Activated naive CD4-positive, alpha-beta T cell treated with anti-CD3 and anti-CD28 coated beads, Interleukin-2, amount 50 U/mL, for 16 hours (primary cell): ENCODE measurements around the gene SORCS1.

Experiments
- DNase-seq: peaks from one replicate; pipeline ENCODE4 v3.0.0-alpha.2; 2020

SORCS1 gene

GRCh38 chr10:107163881-107164861 lies at the start of gene SORCS1:
Gene SORCS1, minus strand, starts transcription at chr10:107164706.
- no peak for DNase-seq

GRCh38 chr10:107214261-107214660 lies 49.8 kb upstream of the SORCS1 start:
- no peak for DNase-seq

GRCh38 chr10:107213861-107214260 lies 49.4 kb upstream of the SORCS1 start:
- no peak for DNase-seq

GRCh38 chr10:107206833-107207232 lies 42.3 kb upstream of the SORCS1 start:
- DNase-seq = no peak

- no peak for DNase-seq
These were observed 5.0 kb upstream of the SORCS1 start for GRCh38 chr10:107169516-107169915.

GRCh38 chr10:107168738-107169137 lies 4.2 kb upstream of the SORCS1 start:
- DNase-seq = no peak

- DNase-seq = no peak
These were observed 1.9 kb upstream of the SORCS1 start for GRCh38 chr10:107166403-107166802.

- no peak for DNase-seq
These were observed 486 bp upstream of the SORCS1 start for GRCh38 chr10:107164992-107165391.

GRCh38 chr10:107163076-107163855 lies 1.2 kb downstream of the SORCS1 start:
- DNase-seq = no peak

- DNase-seq = no peak
These were observed 3.6 kb downstream of the SORCS1 start for GRCh38 chr10:107160866-107161265.

GRCh38 chr10:107159871-107160270 lies 4.6 kb downstream of the SORCS1 start:
- DNase-seq = no peak

GRCh38 chr10:107157071-107157470 lies 7.4 kb downstream of the SORCS1 start:
- DNase-seq = no peak

- no peak for DNase-seq
These were observed 12.4 kb downstream of the SORCS1 start for GRCh38 chr10:107152087-107152486.

GRCh38 chr10:107148906-107149305 lies 15.6 kb downstream of the SORCS1 start:
- DNase-seq = no peak

- no peak for DNase-seq
These were observed 20.0 kb downstream of the SORCS1 start for GRCh38 chr10:107144490-107144889.

- DNase-seq = no peak
These were observed 22.9 kb downstream of the SORCS1 start for GRCh38 chr10:107141524-107142061.

- no peak for DNase-seq
These were observed 25.3 kb downstream of the SORCS1 start for GRCh38 chr10:107139237-107139636.

GRCh38 chr10:107133656-107134055 lies 30.9 kb downstream of the SORCS1 start:
- DNase-seq = no peak

- DNase-seq = no peak
These were observed 35.5 kb downstream of the SORCS1 start for GRCh38 chr10:107129000-107129399.

GRCh38 chr10:107126512-107127065 lies 37.9 kb downstream of the SORCS1 start:
- no peak for DNase-seq

- no peak for DNase-seq
These were observed 41.8 kb downstream of the SORCS1 start for GRCh38 chr10:107122703-107123102.

GRCh38 chr10:107118866-107119265 lies 45.6 kb downstream of the SORCS1 start:
- no peak for DNase-seq

- DNase-seq = no peak
These were observed 60.4 kb downstream of the SORCS1 start for GRCh38 chr10:107104026-107104652.
